H1 (cell line): ENCODE data around the gene PAGE2B. TPM values are rescaled to one million over a fixed set of nuclear protein-coding genes. Genes with fewer than 3 reads are reported as not detected.

Experiments
- CTCF ChIA-PET: fragments of 300-600 bp; sonication (Branson Sonifier 250); formaldehyde crosslinking; loops from one replicate; lab custom pipeline; 2021; ENCODE audit not compliant: partially characterized antibody; lab: Charles Lee
- POLR2A ChIA-PET: fragments of 300-600 bp; sonication (Branson Sonifier 250); formaldehyde crosslinking; loops from one replicate; lab custom pipeline; 2021; ENCODE audit warnings: inconsistent platforms; ENCODE audit not compliant: partially characterized antibody; lab: Charles Lee
- DNase-seq, 2 experiments: peaks; one replicate each; pipeline versions ENCODE4 v3.0.0 to v3.0.0-alpha.2; 2010 to 2022; ENCODE audit warnings: low spot score in 2 of 2, low read depth in 1 of 2, mixed read lengths in 1 of 2
- FAIRE-seq: peaks from 2 replicates; lab custom pipeline; 2011; peaks lifted over from hg19 to GRCh38; lab: Jason Lieb, UNC
- H2AFZ ChIP-seq: 2 replicates; pipeline ENCODE4 v1.8.1; 2012; ENCODE audit warnings: low read length, inconsistent platforms
- H2AK5ac ChIP-seq: 2 replicates; pipeline ENCODE4 v1.6.1; 2013; ENCODE audit warnings: low read depth, low read length
- H2BK120ac ChIP-seq: replicated peaks from 2 replicates; pipeline ENCODE3; 2013; ENCODE audit warnings: low read depth, low read length, inconsistent platforms
- H2BK12ac ChIP-seq: 2 replicates; pipeline ENCODE4 v1.6.1; 2013; ENCODE audit warnings: low read depth, low read length
- H2BK15ac ChIP-seq: 2 replicates; pipeline ENCODE4 v1.6.1; 2013; ENCODE audit warnings: low read length
- H2BK20ac ChIP-seq: 2 replicates; pipeline ENCODE4 v1.6.1; 2013; ENCODE audit warnings: low read length
- H2BK5ac ChIP-seq: 2 replicates; pipeline ENCODE4 v1.6.1; 2013; ENCODE audit warnings: low read depth, low read length
- H3K14ac ChIP-seq: 2 replicates; pipeline ENCODE4 v1.6.1; 2013; ENCODE audit warnings: inconsistent platforms; ENCODE audit not compliant: insufficient read length
- H3K18ac ChIP-seq: 2 replicates; pipeline ENCODE4 v1.6.1; 2013; ENCODE audit warnings: low read length; ENCODE audit errors: extremely low read depth
- H3K23ac ChIP-seq: 2 replicates; pipeline ENCODE4 v1.6.1; 2013; ENCODE audit warnings: inconsistent platforms; ENCODE audit not compliant: insufficient read length
- H3K23me2 ChIP-seq: 2 replicates; pipeline ENCODE4 v1.6.1; 2013; ENCODE audit warnings: low read depth, low read length
- H3K27ac ChIP-seq: 2 replicates; pipeline ENCODE4 v1.6.1; 2011; ENCODE audit warnings: low read depth, low read length, inconsistent platforms
- H3K27me3 ChIP-seq, 4 experiments: replicated peaks in 1 of 4; 1 replicate in 1 of 4; 2 replicates in 3 of 4; pipeline versions ENCODE4 v1.6.1 to v1.8.1; 2011 to 2013; ENCODE audit warnings: low read length in 3 of 4, mild to moderate bottlenecking in 3 of 4, inconsistent platforms in 2 of 4, mixed read lengths in 2 of 4, moderate library complexity in 1 of 4; ENCODE audit not compliant: control insufficient read depth in 3 of 4, insufficient read depth in 3 of 4; ENCODE audit errors: extremely low read depth in 1 of 4
- H3K36me3 ChIP-seq, 4 experiments: 2 replicates each; pipeline versions ENCODE4 v1.6.1 to v1.8.1; 2011 to 2013; ENCODE audit warnings: mild to moderate bottlenecking in 4 of 4, low read length in 3 of 4, moderate library complexity in 2 of 4, control low read depth in 1 of 4, inconsistent platforms in 1 of 4; ENCODE audit not compliant: insufficient read depth in 4 of 4, control insufficient read depth in 2 of 4
- H3K4ac ChIP-seq: replicated peaks from 2 replicates; pipeline ENCODE3; 2013; ENCODE audit warnings: low read length, low read depth, mixed read lengths, inconsistent platforms; ENCODE audit not compliant: insufficient read length
- H3K4me1 ChIP-seq, 4 experiments: replicated peaks in 1 of 4; 1 replicate in 1 of 4; 2 replicates in 3 of 4; pipeline versions ENCODE4 v1.6.1 to v1.8.1; 2011 to 2013; ENCODE audit warnings: low read length in 3 of 4, inconsistent platforms in 2 of 4, mixed read lengths in 1 of 4; ENCODE audit not compliant: insufficient read depth in 4 of 4, control insufficient read depth in 3 of 4
- H3K4me2 ChIP-seq, 2 experiments: 2 replicates each; pipeline versions ENCODE4 v1.6.1 to v1.8.1; 2011 to 2013; ENCODE audit warnings: low read depth in 2 of 2, low read length in 2 of 2, control low read depth in 1 of 2, inconsistent platforms in 1 of 2, mild to moderate bottlenecking in 1 of 2; ENCODE audit not compliant: insufficient read depth in 1 of 2
- H3K4me3 ChIP-seq, 4 experiments: fragments of 200-600, 300-600 bp in 1 of 4; sonication (generic), shearing (Covaris generic), sonication (Bioruptor Twin) in 1 of 4; 2 replicates each; pipeline versions ENCODE4 v1.5.1 to v1.8.1; 2011 to 2016; ENCODE audit warnings: low read length in 4 of 4, low read depth in 3 of 4, control low read depth in 2 of 4, inconsistent platforms in 2 of 4, mild to moderate bottlenecking in 2 of 4, mixed read lengths in 1 of 4, moderate library complexity in 1 of 4; ENCODE audit not compliant: insufficient read depth in 2 of 4; ENCODE audit errors: extremely low read depth in 1 of 4
- H3K56ac ChIP-seq: replicated peaks from 2 replicates; pipeline ENCODE3; 2013; ENCODE audit warnings: low read depth, mild to moderate bottlenecking, mixed read lengths, low read length, inconsistent platforms; ENCODE audit not compliant: insufficient read length
- H3K79me1 ChIP-seq: 2 replicates; pipeline ENCODE4 v1.6.1; 2013; ENCODE audit warnings: low read depth, low read length, control low read depth
- H3K79me2 ChIP-seq, 2 experiments: 2 replicates each; pipeline versions ENCODE4 v1.6.1 to v1.8.1; 2012 to 2013; ENCODE audit warnings: low read length in 2 of 2, mild to moderate bottlenecking in 2 of 2, inconsistent platforms in 1 of 2; ENCODE audit not compliant: insufficient read depth in 2 of 2, control insufficient read depth in 1 of 2
- H3K9ac ChIP-seq, 4 experiments: replicated peaks in 1 of 4; 1 replicate in 1 of 4; 2 replicates in 3 of 4; pipeline versions ENCODE4 v1.6.1 to v1.8.1; 2011 to 2013; ENCODE audit warnings: low read depth in 3 of 4, low read length in 3 of 4, control low read depth in 2 of 4, mild to moderate bottlenecking in 2 of 4, moderate library complexity in 2 of 4, inconsistent platforms in 1 of 4; ENCODE audit errors: extremely low read depth in 1 of 4
- H3K9me3 ChIP-seq, 2 experiments: 2 replicates each; pipeline versions ENCODE4 v1.6.1 to v1.8.1; 2012 to 2013; ENCODE audit warnings: mild to moderate bottlenecking in 2 of 2, moderate library complexity in 2 of 2, control low read depth in 1 of 2, inconsistent platforms in 1 of 2, low read depth in 1 of 2, low read length in 1 of 2, mixed read lengths in 1 of 2; ENCODE audit not compliant: insufficient read depth in 2 of 2
- H4K20me1 ChIP-seq, 2 experiments: replicated peaks in 1 of 2; 2 replicates each; pipeline versions ENCODE3 to v1.8.1; 2011 to 2013; ENCODE audit warnings: inconsistent platforms in 2 of 2, low read length in 2 of 2, mild to moderate bottlenecking in 1 of 2; ENCODE audit not compliant: insufficient read depth in 2 of 2, control insufficient read depth in 1 of 2
- H4K5ac ChIP-seq: 2 replicates; pipeline ENCODE4 v1.6.1; 2013; ENCODE audit warnings: low read length, low read depth, mixed read lengths, inconsistent platforms; ENCODE audit not compliant: insufficient read length
- H4K8ac ChIP-seq: 2 replicates; pipeline ENCODE4 v1.8.0; 2013; ENCODE audit warnings: mild to moderate bottlenecking, moderate library complexity, low read length, inconsistent platforms; ENCODE audit not compliant: insufficient read depth; ENCODE audit errors: extremely low read depth
- H4K91ac ChIP-seq: replicated peaks from 2 replicates; pipeline ENCODE3; 2013; ENCODE audit warnings: low read length, mixed read lengths, inconsistent platforms; ENCODE audit not compliant: insufficient read length
- BCL11A ChIP-seq, 2 experiments: IDR thresholded peaks; one replicate each; pipeline ENCODE4 v1.6.1; 2011; ENCODE audit warnings: low read depth in 2 of 2, low read length in 2 of 2, mild to moderate bottlenecking in 2 of 2
- KDM5A ChIP-seq: fragments of 200-600 bp; IDR thresholded peaks from 2 replicates; pipeline ENCODE4 v1.7.1; 2012; ENCODE audit warnings: mild to moderate bottlenecking, low read length, inconsistent platforms, mixed read lengths
- POU5F1 ChIP-seq: IDR thresholded peaks from 2 replicates; pipeline ENCODE4 v1.6.1; 2011; ENCODE audit warnings: low read depth, mild to moderate bottlenecking, low read length, moderate library complexity
- RAD21 ChIP-seq, 2 experiments: IDR thresholded peaks in 1 of 2; conservative IDR thresholded peaks in 1 of 2; 2 replicates each; pipeline ENCODE4 v1.6.1; 2011; ENCODE audit warnings: low read depth in 2 of 2, low read length in 2 of 2, improper control_type of control experiment in 1 of 2, inconsistent platforms in 1 of 2, mild to moderate bottlenecking in 1 of 2, moderate library complexity in 1 of 2
- RBBP5 ChIP-seq: IDR thresholded peaks from 2 replicates; pipeline ENCODE4 v1.7.1; 2012; ENCODE audit warnings: low read depth, mild to moderate bottlenecking, inconsistent platforms, low read length, moderate library complexity, borderline replicate concordance
- RFX5 ChIP-seq: IDR thresholded peaks from 2 replicates; pipeline ENCODE4 v1.6.1; 2011; ENCODE audit warnings: low read depth, low read length, improper control_type of control experiment, borderline replicate concordance
- TAF1 ChIP-seq: IDR thresholded peaks from 2 replicates; pipeline ENCODE4 v1.6.1; 2011; ENCODE audit warnings: mild to moderate bottlenecking, low read depth, low read length
- USF2 ChIP-seq: IDR thresholded peaks from 2 replicates; pipeline ENCODE4 v1.6.1; 2011; ENCODE audit warnings: low read length, improper control_type of control experiment
- WGBS, 2 experiments: shearing (Covaris generic) in 1 of 2; methylation state at CpG; one replicate each; pipeline versions ENCODE4 v1.1.6 to v1.1.7; 2013 to 2015; ENCODE audit warnings: low lambda C conversion rate in 2 of 2, mixed read lengths in 2 of 2, inconsistent platforms in 1 of 2, low coverage in 1 of 2, missing lambda C conversion rate in 1 of 2; ENCODE audit not compliant: insufficient replicate concordance in 2 of 2, insufficient coverage in 1 of 2, insufficient read length in 1 of 2; ENCODE audit errors: extremely low coverage in 1 of 2, missing lambda C conversion rate in 1 of 2; 5-methylcytosine and 5-hydroxymethylcytosine counted together
- polyA plus RNA-seq, 7 experiments: library from polyadenylated mRNA; depleted of rRNA in 3 of 7; stranded (reverse) in 5 of 7; unstranded in 2 of 7; fragments of >200 nt in 5 of 7; fragments of 200-250 nt in 2 of 7; gene quantifications; 1 replicate in 5 of 7; 2 replicates in 1 of 7; 4 replicates in 1 of 7; pipeline versions ENCODE4 v1.2.1 to v1.2.3, GENCODE V29; 2011 to 2013; ENCODE audit warnings: missing spikeins in 2 of 7, mixed read lengths in 2 of 7
- total RNA-seq: library from RNA; stranded (reverse); fragmentation: NEBNext Ultra II Directional; extraction: Animal tissue kit (Norgen Biotek cat#: 25700); gene quantifications from 2 replicates; pipeline ENCODE4 v1.2.1, GENCODE V29; 2021

Gene PAGE2B
- total and polyA plus RNA-seq, 2 of the 8 experiments (the other 6 are each of a cell fraction or from before 2014, with no cell fraction given) = not detected

GRCh38 chrX:55098691-55099090 lies 23.9 kb downstream of the PAGE2B start:
- Histone ChIP-seq H2BK5ac (no peak overlapping the region), H3K27ac (no peak overlapping the region), H3K27me3 (no peaks in the 10 kb centered on the region), H2BK12ac (no peak overlapping the region), H3K23ac (no peak overlapping the region), H4K5ac (no peak overlapping the region), H2BK15ac (no peak overlapping the region), H3K9ac (no peak overlapping the region), H3K9me3 (no peaks in the 10 kb centered on the region; a peak in 1 of 4 replicates), H3K79me2 (no peaks in the 10 kb centered on the region), H2AK5ac (no peak overlapping the region), H3K4me2 (no peak overlapping the region), H4K8ac (no peak overlapping the region), H3K79me1 (no peaks in the 10 kb centered on the region), H3K56ac (no peak overlapping the region), H4K20me1 (no peaks in the 10 kb centered on the region), H3K4ac (no peak overlapping the region), H2BK120ac (no peak overlapping the region), H3K4me3 (no peak overlapping the region), H3K36me3 (no peaks in the 10 kb centered on the region), H3K23me2 (no peaks in the 10 kb centered on the region), H3K18ac (no peak overlapping the region), H2AFZ (no peak overlapping the region), H2BK20ac (no peak overlapping the region), H3K14ac (no peak overlapping the region), H3K4me1 (no peaks in the 10 kb centered on the region), H4K91ac (no peak overlapping the region)
- WGBS, 2 experiments = 76% methylated on average over 2 of the region's 2 CpGs; no CpG with 5 or more reads in 1 of the 2 experiments
- peak; percentile 7 for FAIRE-seq
- ChIA-PET CTCF (no interaction called here), POLR2A (no interaction called here)
- no peak for DNase-seq
- TF ChIP-seq USF2 (no peak), RFX5 (no peak), POU5F1 (no peak), KDM5A (no peak), RAD21 (IDR thresholded peaks at IDR 0.05 in 1 of 2, conservative IDR thresholded peaks at IDR 0.05 in 1 of 2; ENCODE audit: low read depth in 2 of 2, low read length in 2 of 2) (no peak), BCL11A (IDR thresholded peaks at IDR 0.05; ENCODE audit: low read depth in 2 of 2, low read length in 2 of 2) (no peak), TAF1 (no peak), RBBP5 (no peak)
